NCI-H510A (cell line): Measurements from ENCODE around the gene FOXA2.
"Not testable (repeated sequence)": the region's sequence is repeated elsewhere in the genome, so short reads cannot be mapped to it uniquely, and the experiment has no call there.

Source experiments
- DNase-seq: peaks from one replicate; lab custom pipeline; 2025; lab: John Stamatoyannopoulos, UW

Gene FOXA2

DNA sequence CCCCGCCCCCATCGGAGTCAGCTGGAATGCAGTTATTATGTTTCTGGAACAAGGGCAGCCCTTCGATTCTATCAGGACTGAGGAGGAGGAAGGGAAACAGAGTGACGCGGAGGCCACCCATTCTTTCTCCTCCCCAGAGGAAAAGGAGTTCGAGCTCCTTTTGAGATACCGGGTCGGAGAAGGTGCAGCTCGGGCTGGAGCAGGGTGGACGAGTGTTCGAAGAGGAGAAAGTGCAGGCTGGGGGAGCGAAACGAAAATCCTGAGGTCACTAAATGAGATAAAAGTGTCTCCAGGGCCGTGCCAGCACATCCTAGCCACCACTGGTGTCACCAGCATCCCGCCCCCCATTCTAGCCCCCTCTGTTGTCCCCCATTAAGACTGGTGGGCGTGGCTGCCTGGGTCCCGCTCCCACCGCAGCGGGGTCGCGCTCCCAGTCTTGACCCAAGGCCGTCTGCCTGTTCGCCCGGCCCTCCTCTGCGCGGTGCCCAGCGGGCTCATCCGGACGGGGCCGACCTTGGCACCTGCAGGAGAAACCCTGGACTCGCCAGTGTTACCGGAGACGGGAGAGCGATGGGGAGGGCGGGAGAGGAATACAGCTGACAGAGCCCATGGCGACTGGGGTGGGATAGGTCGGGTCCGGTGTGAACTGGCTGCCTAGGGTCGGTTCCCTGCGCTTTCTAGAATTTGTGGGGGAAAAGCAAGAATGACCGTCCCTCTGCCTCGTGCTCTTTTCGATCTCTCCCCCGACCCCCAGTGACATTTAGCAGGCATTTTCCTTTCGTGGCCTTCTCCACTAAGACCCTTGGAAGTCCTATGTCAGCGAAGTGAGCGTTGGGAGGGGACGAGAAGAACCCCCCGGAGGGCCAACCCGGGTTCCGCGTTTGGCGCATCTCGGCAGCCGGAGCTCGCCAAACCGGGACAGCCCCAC, 16.2 kb downstream of the FOXA2 start:
- DNase-seq, result no peak

DNA sequence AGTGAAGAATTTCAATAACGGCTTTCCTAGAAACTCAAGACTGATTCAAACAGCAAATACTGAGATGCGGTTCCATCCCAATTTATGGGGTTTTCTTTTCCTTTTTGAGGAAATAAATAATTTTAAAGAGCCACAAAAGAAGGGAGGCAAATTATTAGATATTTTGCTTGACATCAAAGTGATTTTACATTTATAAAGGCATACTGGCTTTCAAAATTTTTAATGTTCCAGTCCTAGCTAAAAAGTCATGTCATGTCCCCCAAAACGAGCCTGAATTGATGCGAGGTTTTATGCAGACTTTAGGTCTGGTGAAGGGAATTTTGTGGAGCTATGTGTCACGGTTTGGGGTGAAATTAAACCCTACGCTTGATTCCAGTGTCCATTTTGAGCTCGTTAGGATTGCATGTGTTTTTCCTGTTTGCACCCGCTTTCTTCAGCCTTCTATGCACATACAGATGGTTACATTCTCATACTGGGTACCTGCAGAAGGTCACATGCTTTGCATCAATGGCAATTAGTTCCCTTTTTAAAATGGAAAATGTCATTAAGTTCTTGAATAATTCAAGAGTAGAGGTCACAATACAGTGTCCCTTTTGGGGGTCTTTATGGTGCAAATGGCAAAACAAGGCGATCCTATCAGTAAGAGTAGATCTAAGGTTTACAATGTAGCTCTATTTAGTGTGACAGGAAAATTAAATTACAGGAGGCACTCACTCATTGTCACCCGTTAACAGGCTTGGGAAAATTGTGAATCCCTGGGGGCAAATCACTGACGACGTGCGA, 17.3 kb downstream of the FOXA2 start:
- no peak for DNase-seq

DNA sequence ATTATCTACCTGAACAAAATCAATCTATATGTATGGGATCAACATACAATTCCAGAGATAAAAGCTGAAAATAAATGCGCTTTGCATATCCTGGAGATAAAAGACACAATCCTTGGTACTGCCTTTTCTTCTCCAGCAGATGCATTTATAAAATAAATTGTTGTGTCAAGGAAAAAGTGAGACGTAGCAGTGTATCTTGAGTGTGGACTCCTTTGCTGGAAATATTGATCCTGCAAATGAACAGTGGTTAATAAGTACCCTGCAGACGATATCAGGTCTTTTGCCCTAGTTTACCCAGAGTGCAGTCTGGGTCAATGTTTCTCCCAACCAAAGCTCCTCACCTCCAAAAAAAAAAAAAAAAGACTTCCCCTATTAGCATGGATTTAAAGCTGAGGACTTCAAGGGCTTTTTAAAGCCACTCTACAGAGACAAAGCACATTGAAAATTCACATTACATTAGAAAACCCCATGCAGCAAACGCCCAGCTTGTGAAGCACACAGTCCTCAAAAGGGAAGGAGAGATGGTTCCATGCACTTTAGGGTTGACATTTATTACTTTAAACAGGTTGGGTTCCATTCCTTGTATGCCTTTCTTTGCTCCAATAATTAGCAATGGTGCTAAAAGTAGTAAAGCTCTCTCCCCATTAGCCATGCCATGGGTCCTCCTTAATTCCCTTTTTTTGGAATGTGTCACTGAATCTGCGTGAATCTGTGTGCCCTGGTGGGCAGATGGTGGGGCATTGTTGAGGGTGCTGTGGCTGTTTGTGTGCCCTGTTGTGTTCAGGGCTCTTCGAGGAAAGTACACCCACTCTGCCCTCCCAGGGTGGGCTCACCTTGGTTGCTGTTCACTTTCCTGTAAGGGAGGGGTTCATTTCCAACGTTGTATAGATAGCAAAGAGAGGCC, 21.1 kb downstream of the FOXA2 start:
- no peak for DNase-seq

DNA sequence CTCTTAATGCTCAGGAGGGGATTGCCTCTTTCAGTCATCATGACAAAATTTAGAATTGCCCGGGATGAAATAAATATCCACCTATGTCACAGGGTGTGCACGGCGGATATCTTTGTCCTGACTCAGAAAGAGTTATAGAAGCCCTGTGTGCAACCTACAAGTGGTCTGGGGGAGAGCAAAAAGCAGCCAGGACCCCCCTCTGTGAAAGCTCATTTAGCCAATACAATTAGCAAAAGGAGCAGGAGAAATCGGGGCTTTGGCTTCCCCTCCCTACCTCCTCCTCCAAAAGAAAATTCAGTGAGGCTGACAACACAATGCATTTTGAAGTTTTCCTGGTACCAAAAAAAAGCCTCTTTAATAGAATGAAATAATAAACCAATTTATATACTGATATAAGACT, 21.8 kb downstream of the FOXA2 start:
- DNase-seq, result no peak

DNA sequence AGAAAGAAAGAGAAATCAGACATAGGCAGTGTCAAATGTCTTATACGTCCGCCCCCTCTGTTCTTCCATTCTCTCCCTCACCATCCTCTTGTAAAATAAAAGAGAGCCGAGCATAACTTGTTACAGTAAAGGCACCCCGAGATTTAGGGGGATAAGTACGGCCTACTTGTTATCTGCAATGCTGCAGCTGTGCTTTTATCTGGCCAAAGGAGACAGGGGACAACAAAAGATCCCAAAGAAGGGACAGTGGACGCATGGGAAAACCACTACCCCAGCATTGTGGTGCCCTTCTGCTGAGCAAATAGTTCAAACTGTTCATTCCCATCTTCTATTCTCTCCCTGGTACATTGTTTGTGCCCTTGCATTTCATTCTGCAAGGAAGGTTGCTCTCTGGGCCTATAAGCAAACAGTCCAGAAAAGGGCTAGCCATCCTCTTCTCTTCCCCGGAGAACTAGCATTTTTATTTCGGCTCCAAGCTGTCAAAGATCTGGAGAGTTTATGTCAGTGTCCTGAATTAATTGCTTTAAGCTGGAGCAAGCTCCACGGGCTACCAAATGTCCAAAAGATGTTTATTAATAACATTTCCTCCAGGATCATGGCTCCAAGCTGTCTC, 22.3 kb downstream of the FOXA2 start:
- no peak for DNase-seq

DNA sequence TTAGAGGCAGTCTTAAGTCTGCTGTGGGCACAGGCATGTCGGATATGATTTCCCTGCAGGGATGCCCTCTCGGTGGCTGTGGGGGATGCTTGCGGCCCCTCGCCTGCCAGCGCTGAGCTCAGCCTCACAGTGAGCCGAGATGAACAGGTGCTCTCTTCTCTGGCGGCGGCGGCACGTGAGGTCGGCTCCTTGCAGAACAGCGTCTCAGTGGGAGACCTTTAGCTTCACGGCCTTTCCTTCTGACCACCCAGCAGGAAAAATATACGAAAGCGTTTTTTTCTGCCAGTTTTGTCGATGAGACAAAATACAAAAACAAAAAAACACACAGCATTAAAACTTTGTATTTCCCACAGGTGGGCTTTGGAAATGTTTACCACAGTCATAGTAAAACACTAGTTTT, 23.6 kb downstream of the FOXA2 start:
- DNase-seq, result no peak

DNA sequence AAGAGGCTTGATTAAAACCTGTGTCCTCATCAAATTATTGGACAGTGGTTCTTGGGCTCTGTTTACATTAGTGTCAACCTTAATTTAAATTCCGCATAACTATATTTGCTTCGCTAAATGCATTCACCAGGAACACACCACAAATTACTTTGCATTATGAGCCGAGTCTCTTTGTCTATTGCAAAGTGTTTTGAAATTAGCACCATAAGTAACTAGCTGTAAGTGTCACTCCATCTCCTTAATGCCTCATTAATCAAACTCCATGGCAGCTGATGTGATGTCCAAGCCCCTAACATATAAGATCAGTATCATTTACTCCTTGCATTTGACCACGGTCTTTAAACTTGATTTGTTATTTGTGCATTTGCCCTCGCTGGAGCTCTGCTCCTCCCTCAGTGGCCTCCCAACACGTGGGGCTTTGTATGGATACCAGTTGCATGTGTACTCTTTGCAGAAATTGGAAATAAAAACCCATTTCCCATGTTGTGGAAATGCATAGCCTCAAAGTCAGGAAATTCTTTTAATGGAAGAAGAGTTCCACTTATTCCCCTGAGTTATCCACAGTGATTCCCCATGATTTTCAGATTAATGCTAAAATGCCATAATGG, 24.6 kb downstream of the FOXA2 start:
- no peak for DNase-seq

DNA sequence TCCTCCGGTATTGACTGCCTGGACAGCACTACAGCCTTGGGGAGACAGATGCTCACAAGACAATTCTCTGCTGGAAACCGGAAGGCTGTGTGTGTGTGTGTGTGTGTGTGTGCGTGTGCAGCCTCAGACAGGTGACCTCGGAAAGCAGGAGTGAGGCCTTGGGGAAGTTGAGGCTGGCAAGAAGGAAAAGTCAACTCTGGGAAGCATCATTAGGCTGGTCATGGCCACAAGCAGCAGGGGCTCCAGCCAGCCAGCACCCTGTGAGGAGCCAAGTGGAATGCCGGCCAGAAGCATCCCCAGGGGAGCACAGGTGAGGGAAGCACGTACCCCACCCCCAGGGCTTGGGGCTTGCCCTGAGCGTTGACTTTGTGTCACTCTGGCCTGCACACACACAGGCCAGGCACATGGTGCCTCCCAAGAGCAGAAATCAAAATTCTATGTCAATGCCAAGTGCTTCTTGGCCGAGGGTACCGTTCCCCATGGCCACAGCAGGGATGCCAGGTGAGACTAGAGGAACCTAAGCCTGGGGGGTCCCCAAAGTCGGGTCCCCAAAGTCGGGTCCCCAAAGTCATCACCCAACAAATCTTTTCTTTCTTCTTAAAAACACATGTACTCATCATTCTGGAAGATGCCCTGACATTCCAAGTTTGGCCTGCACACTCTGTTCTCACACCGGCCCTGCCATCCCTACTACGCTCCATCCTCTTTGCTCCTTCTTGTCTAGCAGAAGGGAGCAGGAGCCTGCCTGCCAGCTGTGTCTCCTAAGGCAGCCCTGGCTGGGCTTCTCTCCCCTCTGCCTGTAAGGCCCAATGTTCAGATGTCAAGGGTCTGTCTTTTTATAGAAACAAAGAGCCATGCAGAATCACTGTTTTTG, 26.7 kb downstream of the FOXA2 start:
- no peak for DNase-seq

DNA sequence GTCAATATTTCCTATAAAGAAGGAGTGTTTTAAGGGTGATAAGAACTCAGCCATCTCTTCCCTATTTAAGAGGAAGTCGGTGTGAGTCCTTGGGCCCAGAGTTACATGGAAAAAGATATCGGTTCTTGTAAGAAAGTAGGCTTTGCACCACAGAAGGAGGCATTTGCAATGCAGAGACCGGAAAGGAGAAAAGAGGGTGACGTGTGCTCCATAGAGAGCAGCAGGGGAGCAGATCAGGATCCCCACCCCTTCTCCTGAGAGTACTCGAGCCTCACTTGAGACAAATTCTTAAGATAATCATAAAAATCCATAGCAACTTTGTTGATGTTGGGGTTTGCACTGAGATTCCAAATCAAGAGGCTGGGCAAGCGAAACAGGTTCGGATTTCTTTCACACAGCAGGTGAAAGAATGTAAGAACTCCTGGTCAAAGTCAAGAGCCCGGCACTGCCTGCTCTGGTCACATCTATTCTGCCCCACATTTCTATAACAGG, 27.8 kb downstream of the FOXA2 start:
- DNase-seq, result no peak

DNA sequence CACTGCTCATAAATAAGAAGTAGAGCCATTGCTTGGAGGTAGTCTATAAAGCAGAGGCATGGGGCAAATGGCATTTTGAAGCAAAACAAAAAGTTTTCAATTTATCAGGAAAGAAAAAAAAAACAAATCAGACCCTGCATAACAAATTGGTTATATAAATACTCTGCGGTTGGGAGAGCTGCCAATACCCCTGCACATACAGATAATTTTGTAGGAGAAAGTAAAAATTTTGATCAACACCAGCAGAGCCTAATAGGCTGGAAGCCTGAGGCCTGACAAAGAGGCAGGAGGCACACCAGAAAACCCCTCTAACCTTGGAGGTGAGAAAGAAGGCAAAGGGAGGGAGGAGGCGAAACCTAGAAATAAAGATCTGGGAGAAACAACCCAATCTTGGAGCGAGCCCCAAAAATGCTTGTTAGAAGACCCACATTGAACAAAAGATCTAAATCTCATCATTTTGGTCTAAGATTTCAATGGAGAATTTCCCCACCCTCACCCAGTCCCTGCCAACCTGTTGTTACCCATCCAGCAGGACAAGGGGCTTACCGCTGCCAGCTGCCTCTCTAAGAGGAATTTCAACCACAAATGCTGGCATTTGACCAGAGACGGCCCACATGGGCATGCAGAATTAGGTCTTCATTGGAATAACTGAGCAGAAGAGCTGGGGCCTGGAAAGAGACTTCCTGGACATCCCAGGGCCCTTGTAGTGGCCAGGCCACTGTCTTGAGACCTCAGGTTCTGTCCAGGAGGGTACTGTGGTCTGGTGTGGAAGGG, 28.4 kb downstream of the FOXA2 start:
- DNase-seq, result no peak

DNA sequence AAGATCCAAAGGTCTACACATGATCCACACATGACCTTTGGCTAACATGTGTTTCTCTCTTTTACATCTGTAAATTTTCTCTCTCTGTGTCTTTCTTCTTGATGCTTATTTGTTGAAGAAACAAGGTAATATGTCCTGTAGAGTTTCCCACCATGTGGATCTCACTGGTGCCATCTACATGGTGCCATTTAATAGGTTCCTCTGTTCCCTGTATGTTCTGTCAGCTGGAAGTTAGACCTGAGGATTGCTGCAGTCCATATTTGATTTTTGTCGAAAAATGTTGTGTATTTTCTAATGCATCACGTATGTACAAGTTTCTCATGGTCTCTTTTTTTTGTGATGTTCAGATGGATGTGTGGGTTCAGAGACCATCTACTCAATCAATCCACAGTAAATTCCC, 30.0 kb downstream of the FOXA2 start:
- no peak for DNase-seq

DNA sequence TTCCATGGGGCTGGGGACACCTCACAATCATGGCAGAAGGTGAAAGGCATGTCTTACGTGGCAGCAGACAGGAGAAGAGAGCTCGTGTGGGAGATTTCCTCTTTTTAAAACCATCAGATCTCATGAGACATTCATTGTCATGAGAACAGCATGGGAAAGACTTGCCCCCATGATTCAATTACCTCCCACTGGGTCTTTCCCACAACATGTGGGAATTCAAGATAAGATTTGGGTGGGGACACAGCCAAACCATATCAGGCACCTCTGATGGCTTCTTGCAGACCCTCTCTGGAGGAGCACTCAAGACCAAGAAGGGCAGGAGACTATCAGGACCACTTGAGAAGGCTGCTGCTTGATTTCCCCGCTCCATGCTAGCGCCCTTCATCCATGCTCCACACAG, 33.9 kb downstream of the FOXA2 start:
- not testable (repeated sequence) for DNase-seq

DNA sequence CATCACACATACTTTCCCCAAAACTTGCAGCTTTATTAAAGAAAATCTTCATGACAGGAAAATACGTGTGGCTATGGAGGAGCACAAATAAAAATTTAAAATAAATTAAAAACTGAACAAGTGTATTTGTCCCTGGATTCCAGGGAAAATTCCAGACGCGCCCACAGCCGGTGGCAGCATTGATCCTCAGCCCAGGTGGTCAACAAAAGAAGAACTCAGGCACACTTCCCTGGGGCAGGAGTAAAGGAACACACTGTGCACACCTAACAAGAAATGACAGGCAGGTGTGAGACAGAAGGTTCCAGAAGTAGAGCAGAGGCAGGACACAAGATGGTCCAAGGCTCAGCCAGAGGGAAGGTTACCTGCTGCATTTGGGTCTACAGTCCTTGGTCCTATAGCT, 36.3 kb downstream of the FOXA2 start:
- DNase-seq, result no peak

DNA sequence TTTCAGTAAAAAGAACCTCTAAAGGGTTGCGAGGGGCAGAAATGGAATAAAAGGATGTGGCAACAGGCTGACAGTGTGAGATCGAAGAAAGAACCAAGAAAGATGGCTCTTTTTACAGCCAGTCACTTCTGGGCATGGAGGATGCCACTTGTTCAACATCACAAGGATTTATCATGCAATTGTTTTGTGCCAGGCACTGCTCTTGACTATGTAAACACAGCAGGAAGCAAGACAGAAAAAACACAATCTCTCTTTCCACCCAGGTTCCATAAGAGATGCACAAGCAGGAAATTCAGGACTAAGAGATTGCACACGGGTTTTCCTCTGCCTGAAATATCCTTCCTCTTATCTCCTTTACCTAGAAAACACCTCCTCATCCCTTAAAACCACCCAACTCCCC, 38.0 kb downstream of the FOXA2 start:
- DNase-seq, result peak; percentile 14

DNA sequence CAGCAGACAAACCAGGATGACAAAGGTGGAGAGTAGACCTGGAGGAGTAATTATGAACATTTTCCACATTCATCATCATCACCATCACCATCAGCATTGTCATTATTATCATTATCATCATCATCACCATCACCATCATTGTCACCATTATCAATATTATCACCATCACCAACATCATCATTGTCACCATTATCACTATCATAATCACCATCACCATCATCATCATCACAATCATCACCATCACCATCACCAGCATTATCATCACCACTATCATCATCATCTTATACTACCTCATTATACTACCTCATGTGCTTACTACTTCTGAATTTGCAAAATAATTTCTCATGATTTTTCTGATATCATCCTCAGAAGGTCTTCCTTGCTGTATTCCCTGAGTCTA, 39.3 kb downstream of the FOXA2 start:
- no peak for DNase-seq

DNA sequence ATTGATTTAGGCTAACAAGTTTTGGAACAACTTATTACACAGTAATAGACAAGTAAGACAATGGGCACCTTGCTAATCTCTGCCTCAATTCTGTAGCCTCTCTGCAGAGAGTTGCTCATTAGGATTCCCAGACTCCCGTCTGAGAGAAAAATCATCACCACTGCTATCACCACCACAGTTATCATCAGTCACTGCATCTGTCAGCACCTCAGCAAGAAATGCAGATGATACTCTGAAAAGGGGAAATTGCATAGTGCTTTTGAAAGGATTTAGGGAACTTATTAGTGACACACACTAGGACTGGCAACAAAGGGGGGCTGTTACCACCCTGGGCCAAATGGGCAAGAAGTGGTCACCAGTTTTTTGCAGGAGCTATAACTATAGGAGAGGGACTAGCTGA, 39.9 kb downstream of the FOXA2 start:
- no peak for DNase-seq

DNA sequence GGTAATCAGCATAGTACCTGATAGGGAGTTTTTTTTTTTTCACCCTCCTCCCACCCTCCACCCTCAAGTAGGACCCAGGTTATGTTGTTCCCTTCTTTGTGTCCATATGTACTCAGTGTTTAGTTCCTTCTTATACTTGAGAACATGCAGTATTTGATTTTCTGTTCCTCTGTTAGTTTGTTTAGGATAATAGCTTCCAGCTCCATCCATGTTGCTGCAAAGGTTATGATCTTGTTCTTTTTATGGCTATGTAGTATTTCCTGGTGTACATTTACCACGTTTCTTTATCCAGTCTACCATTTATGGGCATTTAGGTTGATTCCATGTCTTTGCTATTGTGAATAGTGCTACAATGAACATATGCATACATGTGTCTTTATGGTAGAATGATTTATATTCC, 41.9 kb downstream of the FOXA2 start:
- no peak for DNase-seq

DNA sequence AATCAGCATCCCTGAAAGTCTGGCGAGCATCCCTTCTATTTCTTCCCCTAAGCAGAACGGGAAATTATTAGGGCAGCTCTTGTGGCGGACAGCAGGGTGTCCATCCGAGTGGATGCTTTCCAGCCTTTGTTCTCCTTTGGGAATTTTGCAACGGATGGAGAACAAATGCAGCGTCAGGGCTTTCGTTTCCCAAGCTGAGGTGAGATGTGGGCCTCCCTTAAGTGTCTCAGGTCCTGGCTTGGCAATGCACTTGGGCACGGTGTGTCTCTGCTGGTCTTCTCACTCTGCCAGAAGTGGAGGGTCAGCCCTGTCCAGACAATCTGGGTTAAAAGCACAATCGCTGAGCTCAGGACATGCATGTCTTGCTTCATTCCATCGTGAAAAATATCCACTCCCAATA, 43.5 kb downstream of the FOXA2 start:
- DNase-seq, result no peak

DNA sequence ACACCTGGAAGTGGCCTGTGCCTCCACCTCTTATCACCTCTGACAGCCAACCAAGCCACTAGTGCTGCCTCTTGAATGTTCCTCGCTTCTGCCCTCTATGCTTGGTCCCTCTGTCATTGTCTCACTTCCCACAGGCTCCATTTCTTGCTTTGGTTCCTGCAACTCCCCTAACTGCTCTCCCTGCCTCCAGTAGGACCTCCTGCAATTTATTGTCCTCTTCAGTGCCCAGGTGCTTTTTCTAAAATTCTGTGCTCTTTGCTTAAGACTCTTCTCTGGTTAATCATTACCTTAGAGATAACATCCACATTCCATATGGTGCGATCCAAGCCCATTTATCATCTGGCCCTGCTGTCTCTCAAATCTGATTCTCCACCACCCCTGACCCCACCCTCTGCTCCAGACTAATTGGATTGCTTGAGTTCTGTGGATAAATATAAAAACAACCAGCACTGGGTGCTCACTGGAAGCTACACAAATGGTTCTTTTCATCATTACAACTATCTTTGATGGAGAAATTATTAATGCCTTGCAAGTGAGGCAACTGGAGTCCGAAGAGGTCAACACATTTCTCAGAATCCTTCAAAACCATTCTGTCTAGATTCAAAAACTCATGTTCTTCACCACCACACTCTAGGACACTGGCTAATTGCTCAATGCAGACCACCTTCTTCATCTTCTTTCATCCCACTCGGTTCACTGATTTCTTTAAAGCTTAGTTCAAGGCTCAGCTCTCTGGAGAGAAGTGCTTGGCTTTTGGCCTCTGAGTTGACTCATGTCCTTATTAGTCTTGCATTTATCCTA, 47.2 kb downstream of the FOXA2 start:
- no peak for DNase-seq
